GM12878 (cell line): ENCODE results near the gene HLA-DMA. TPM values are rescaled to one million over a fixed set of nuclear protein-coding genes. Genes with fewer than 3 reads are reported as not detected.
A peak's percentile ranks its signal among the peaks of the same experiment; 100 is the strongest.

Source experiments
- ATAC-seq: fragments of 200-7000 bp; cut with Tn5 transposase; 3 replicates; pipeline ENCODE4 v1.9.1; 2020; ENCODE audit warnings: mild to moderate bottlenecking, moderate library complexity
- BruUV-seq: library from RNA; stranded (reverse); fragments of 400-500 nt; replicated peaks from 2 replicates; lab custom pipeline; 2021; lab: Mats Ljungman, UMichigan
- CTCF ChIA-PET: fragments of 300-600 bp; sonication (Branson Sonifier 250); formaldehyde crosslinking; extraction: SDS; loops from one replicate; lab custom pipeline; 2021; ENCODE audit warnings: inconsistent platforms; lab: Yijun Ruan, JAX
- POLR2A ChIA-PET: fragments of 350-600 bp; formaldehyde crosslinking; extraction: SDS; loops from one replicate; lab custom pipeline; 2021; ENCODE audit warnings: inconsistent platforms; lab: Charles Lee
- RAD21 ChIA-PET: fragments of 300-600 bp; sonication (Branson Sonifier 250); formaldehyde crosslinking; loops from one replicate; lab custom pipeline; 2023; ENCODE audit warnings: antibody characterized with exemption; ENCODE audit not compliant: unreplicated experiment; lab: Charles Lee
- SMC1A ChIA-PET: fragments of 300-600 bp; sonication (Branson Sonifier 250); formaldehyde crosslinking; loops from one replicate; lab custom pipeline; 2023; ENCODE audit not compliant: unreplicated experiment, uncharacterized antibody; lab: Charles Lee
- DNase-seq: peaks from one replicate; pipeline ENCODE4 v3.0.0-alpha.2; 2011; ENCODE audit warnings: low read depth, low spot score
- FAIRE-seq: peaks from 3 replicates; lab custom pipeline; 2011; peaks lifted over from hg19 to GRCh38; lab: Jason Lieb, UNC
- H2AFZ ChIP-seq: 2 replicates; pipeline ENCODE4 v1.6.0; 2011; ENCODE audit warnings: low read depth, low read length, control low read depth; ENCODE audit not compliant: control insufficient read depth
- H3K27ac ChIP-seq: 2 replicates; pipeline ENCODE4 v1.5.1; 2011; ENCODE audit warnings: control low read depth; ENCODE audit not compliant: control insufficient read depth, insufficient read depth
- H3K27me3 ChIP-seq, 2 experiments: replicated peaks in 1 of 2; 2 replicates each; pipeline versions ENCODE4 v1.6.0 to v1.6.1; 2011; ENCODE audit warnings: low read length in 1 of 2; ENCODE audit not compliant: control insufficient read depth in 2 of 2, insufficient read depth in 2 of 2
- H3K36me3 ChIP-seq, 2 experiments: 2 replicates each; pipeline ENCODE4 v1.5.1; 2011; ENCODE audit warnings: low read length in 1 of 2; ENCODE audit not compliant: control insufficient read depth in 2 of 2, insufficient read depth in 2 of 2
- H3K4me1 ChIP-seq: 2 replicates; pipeline ENCODE4 v1.6.1; 2011; ENCODE audit warnings: mild to moderate bottlenecking, low read length, moderate library complexity, mixed read lengths; ENCODE audit not compliant: control insufficient read depth, insufficient read depth
- H3K4me2 ChIP-seq: 2 replicates; pipeline ENCODE4 v1.6.0; 2011; ENCODE audit warnings: control low read depth; ENCODE audit not compliant: control insufficient read depth, insufficient read depth
- H3K4me3 ChIP-seq: fragments of 200-600 bp; sonication (generic); 2 replicates; pipeline ENCODE4 v1.5.1; 2016
- H3K79me2 ChIP-seq: 2 replicates; pipeline ENCODE4 v1.6.0; 2011; ENCODE audit warnings: low read length; ENCODE audit not compliant: control insufficient read depth, insufficient read depth
- H3K9ac ChIP-seq: 2 replicates; pipeline ENCODE4 v1.8.0; 2011; ENCODE audit warnings: low read length, control low read depth, mixed read lengths; ENCODE audit not compliant: control insufficient read depth, insufficient read depth
- H3K9me3 ChIP-seq: replicated peaks from 3 replicates; pipeline ENCODE4 v1.5.1; 2011; ENCODE audit warnings: mild to moderate bottlenecking, low read length; ENCODE audit not compliant: control insufficient read depth, insufficient read depth
- H4K20me1 ChIP-seq: 2 replicates; pipeline ENCODE4 v1.6.0; 2011; ENCODE audit not compliant: control insufficient read depth, insufficient read depth
- EED ChIP-seq: sonication (generic); IDR thresholded peaks from 2 replicates; pipeline ENCODE4 v1.6.1; 2016; ENCODE audit warnings: antibody characterized with exemption, low read depth
- HDAC2 ChIP-seq: fragments of 200-600 bp; sonication (generic); IDR thresholded peaks from 2 replicates; pipeline ENCODE4 v1.6.1; 2017
- RBBP5 ChIP-seq: fragments of 200-600 bp; sonication (generic); conservative IDR thresholded peaks from 2 replicates; pipeline ENCODE4 v1.6.1; 2016
- RCOR1 ChIP-seq: conservative IDR thresholded peaks from 2 replicates; pipeline ENCODE4 v1.6.1; 2012; ENCODE audit warnings: low read depth, low read length, improper control_type of control experiment
- SMAD5 ChIP-seq: IDR thresholded peaks from 2 replicates; pipeline ENCODE4 v1.6.1; 2016; ENCODE audit warnings: antibody characterized with exemption, low read depth
- YY1 ChIP-seq: IDR thresholded peaks from 2 replicates; pipeline ENCODE4 v1.6.1; 2011; ENCODE audit warnings: low read depth, mild to moderate bottlenecking, low read length
- WGBS: methylation state at CpG from one replicate; pipeline ENCODE4 v1.1.6; 2016; ENCODE audit warnings: low lambda C conversion rate; ENCODE audit not compliant: insufficient replicate concordance, insufficient coverage; ENCODE audit errors: missing lambda C conversion rate; 5-methylcytosine and 5-hydroxymethylcytosine counted together
- in situ Hi-C: fragments of 300-500 bp; cut with MboI; formaldehyde crosslinking; loops from 9 replicates; pipeline ENCODE4 v1.14.3; 2018; ENCODE audit warnings: mixed read lengths
- intact Hi-C: fragments of 100-400 bp; cut with micrococcal nuclease; formaldehyde crosslinking; loops from one replicate; pipeline ENCODE4 v1.14.2; 2022; ENCODE audit not compliant: unreplicated experiment
- polyA plus RNA-seq, 11 experiments: library from polyadenylated mRNA; depleted of rRNA in 4 of 11; unstranded in 6 of 11; stranded (reverse) in 5 of 11; fragments of >200 nt; fragmentation: Nextera tagmentation in 4 of 11; fragmentation: Illumina TruSeq in 1 of 11; extraction: Ambion mirVana in 4 of 11; extraction: Trizol in 1 of 11; gene quantifications; 1 replicate in 1 of 11; 2 replicates in 10 of 11; pipeline versions ENCODE4 v1.2.1 to v1.2.3, GENCODE V29; 2011 to 2016; ENCODE audit warnings: inconsistent platforms in 2 of 11, missing spikeins in 2 of 11, low read depth in 1 of 11
- total RNA-seq, 4 experiments: library from RNA; depleted of rRNA in 3 of 4; stranded (reverse); fragments of >200 nt in 3 of 4; fragmentation: Illumina TruSeq in 1 of 4; extraction: Trizol in 1 of 4; gene quantifications; 2 replicates each; pipeline versions ENCODE4 v1.2.1 to v1.2.3, GENCODE V29; 2013 to 2021
- TF ChIP-seq, protein P1 (sequence below): fragments of 450-650 bp; IDR thresholded peaks from 2 replicates; pipeline ENCODE4 v1.6.1; 2017; ENCODE audit warnings: antibody characterized with exemption, mild to moderate bottlenecking, moderate library complexity
- TF ChIP-seq, protein P2 (sequence below): fragments of 450-650 bp; IDR thresholded peaks from 2 replicates; pipeline ENCODE4 v1.6.1; 2016; ENCODE audit warnings: mild to moderate bottlenecking
- TF ChIP-seq, protein P3 (sequence below): fragments of 150-350 bp; IDR thresholded peaks from 2 replicates; pipeline ENCODE4 v1.6.1; 2016; ENCODE audit warnings: low read depth, low read length
- TF ChIP-seq, protein P4 (sequence below): IDR thresholded peaks from 2 replicates; pipeline ENCODE4 v1.6.1; 2012; ENCODE audit warnings: low read length, inconsistent platforms

Gene HLA-DMA
- total and polyA plus RNA-seq, 10 of the 15 experiments (the other 5 are each of a cell fraction or from before 2014, with no cell fraction given): 177 to 552 (median 309) TPM

DNA sequence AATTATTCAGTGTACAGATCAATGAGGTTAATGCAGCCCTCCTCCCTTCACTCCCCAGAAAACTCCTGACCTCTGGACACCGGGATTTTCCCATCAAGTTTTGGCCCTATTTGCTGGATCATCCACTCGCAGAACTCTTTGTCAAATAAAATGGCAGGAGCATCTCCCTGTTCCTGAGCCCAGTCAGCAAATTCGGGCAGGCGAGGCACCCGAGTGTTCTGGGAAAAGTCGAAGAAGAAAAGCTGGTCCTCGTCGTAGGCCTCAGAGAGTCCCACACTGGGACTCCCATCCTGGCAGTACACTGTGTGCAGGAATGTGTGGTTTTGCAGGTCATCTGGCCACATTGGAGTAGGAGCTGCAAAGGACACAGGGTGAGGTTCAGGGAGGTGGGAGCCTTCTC lies 2.4 kb downstream of the HLA-DMA start:
- in situ Hi-C loops: loop anchor here (25.0 kb wide), 2 partner anchors 1388 to 1712 kb away; partner anchors contain the start of gene LTA
- ChIA-PET POLR2A (interaction anchor here (1.1 to 13.5 kb wide), 9 partner anchors 9 to 97 kb away, joined by 3 to 486 read pairs (median 9); partner anchors contain the start of genes BRD2, HLA-DMB, PSMB9 and TAP1), SMC1A (interaction anchor here (0.9 to 11.3 kb wide), 8 partner anchors 13 to 112 kb away, joined by 3 to 354 read pairs (median 8); partner anchors contain the start of genes BRD2, HLA-DMB and TAP2), CTCF (interaction anchor here (0.9 to 13.5 kb wide), 9 partner anchors 8 to 112 kb away, joined by 3 to 532 read pairs (median 7); partner anchors contain the start of genes BRD2, HLA-DMB and TAP2)
- peaks cover 61% of the 10 kb centered on the region for H3K79me2 ChIP-seq
- no peak overlapping the region for H2AFZ ChIP-seq
- intact Hi-C loops: no loop called here
- 78% methylated on average over 6 of the region's 8 CpGs for WGBS
- H3K4me3 ChIP-seq: peak overlapping the region; percentile 72
- FAIRE-seq: no peak
- H3K4me2 ChIP-seq: peak overlapping the region; percentile 77
- H3K27ac ChIP-seq: peak overlapping the region; percentile 28; the same call in 1 of the 2 replicates
- BruUV-seq: no TSS peak
- H3K4me1 ChIP-seq: peaks cover 54% of the 10 kb centered on the region
- no peak for ATAC-seq
- H4K20me1 ChIP-seq: no peaks in the 10 kb centered on the region
- peaks cover 0 to 4% of the 10 kb centered on the region in 2 experiments; a peak in 2 of 4 replicates for H3K36me3 ChIP-seq
- TF ChIP-seq, protein P1, sequence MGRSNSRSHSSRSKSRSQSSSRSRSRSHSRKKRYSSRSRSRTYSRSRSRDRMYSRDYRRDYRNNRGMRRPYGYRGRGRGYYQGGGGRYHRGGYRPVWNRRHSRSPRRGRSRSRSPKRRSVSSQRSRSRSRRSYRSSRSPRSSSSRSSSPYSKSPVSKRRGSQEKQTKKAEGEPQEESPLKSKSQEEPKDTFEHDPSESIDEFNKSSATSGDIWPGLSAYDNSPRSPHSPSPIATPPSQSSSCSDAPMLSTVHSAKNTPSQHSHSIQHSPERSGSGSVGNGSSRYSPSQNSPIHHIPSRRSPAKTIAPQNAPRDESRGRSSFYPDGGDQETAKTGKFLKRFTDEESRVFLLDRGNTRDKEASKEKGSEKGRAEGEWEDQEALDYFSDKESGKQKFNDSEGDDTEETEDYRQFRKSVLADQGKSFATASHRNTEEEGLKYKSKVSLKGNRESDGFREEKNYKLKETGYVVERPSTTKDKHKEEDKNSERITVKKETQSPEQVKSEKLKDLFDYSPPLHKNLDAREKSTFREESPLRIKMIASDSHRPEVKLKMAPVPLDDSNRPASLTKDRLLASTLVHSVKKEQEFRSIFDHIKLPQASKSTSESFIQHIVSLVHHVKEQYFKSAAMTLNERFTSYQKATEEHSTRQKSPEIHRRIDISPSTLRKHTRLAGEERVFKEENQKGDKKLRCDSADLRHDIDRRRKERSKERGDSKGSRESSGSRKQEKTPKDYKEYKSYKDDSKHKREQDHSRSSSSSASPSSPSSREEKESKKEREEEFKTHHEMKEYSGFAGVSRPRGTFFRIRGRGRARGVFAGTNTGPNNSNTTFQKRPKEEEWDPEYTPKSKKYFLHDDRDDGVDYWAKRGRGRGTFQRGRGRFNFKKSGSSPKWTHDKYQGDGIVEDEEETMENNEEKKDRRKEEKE: no peak
- TF ChIP-seq RCOR1 (no peak), RBBP5 (no peak), YY1 (no peak), SMAD5 (no peak), EED (no peak), HDAC2 (no peak)
- TF ChIP-seq, protein P2, sequence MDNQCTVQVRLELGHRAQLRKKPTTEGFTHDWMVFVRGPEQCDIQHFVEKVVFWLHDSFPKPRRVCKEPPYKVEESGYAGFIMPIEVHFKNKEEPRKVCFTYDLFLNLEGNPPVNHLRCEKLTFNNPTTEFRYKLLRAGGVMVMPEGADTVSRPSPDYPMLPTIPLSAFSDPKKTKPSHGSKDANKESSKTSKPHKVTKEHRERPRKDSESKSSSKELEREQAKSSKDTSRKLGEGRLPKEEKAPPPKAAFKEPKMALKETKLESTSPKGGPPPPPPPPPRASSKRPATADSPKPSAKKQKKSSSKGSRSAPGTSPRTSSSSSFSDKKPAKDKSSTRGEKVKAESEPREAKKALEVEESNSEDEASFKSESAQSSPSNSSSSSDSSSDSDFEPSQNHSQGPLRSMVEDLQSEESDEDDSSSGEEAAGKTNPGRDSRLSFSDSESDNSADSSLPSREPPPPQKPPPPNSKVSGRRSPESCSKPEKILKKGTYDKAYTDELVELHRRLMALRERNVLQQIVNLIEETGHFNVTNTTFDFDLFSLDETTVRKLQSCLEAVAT: no peak
- TF ChIP-seq, protein P3, sequence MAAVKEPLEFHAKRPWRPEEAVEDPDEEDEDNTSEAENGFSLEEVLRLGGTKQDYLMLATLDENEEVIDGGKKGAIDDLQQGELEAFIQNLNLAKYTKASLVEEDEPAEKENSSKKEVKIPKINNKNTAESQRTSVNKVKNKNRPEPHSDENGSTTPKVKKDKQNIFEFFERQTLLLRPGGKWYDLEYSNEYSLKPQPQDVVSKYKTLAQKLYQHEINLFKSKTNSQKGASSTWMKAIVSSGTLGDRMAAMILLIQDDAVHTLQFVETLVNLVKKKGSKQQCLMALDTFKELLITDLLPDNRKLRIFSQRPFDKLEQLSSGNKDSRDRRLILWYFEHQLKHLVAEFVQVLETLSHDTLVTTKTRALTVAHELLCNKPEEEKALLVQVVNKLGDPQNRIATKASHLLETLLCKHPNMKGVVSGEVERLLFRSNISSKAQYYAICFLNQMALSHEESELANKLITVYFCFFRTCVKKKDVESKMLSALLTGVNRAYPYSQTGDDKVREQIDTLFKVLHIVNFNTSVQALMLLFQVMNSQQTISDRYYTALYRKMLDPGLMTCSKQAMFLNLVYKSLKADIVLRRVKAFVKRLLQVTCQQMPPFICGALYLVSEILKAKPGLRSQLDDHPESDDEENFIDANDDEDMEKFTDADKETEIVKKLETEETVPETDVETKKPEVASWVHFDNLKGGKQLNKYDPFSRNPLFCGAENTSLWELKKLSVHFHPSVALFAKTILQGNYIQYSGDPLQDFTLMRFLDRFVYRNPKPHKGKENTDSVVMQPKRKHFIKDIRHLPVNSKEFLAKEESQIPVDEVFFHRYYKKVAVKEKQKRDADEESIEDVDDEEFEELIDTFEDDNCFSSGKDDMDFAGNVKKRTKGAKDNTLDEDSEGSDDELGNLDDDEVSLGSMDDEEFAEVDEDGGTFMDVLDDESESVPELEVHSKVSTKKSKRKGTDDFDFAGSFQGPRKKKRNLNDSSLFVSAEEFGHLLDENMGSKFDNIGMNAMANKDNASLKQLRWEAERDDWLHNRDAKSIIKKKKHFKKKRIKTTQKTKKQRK: no peak
- TF ChIP-seq, protein P4, sequence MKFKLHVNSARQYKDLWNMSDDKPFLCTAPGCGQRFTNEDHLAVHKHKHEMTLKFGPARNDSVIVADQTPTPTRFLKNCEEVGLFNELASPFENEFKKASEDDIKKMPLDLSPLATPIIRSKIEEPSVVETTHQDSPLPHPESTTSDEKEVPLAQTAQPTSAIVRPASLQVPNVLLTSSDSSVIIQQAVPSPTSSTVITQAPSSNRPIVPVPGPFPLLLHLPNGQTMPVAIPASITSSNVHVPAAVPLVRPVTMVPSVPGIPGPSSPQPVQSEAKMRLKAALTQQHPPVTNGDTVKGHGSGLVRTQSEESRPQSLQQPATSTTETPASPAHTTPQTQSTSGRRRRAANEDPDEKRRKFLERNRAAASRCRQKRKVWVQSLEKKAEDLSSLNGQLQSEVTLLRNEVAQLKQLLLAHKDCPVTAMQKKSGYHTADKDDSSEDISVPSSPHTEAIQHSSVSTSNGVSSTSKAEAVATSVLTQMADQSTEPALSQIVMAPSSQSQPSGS: no peak
- TF ChIP-seq, all 136 proteins: peak for 0
- RAD21 ChIA-PET: interaction anchor here (0.8 to 7.7 kb wide), 16 partner anchors 9 to 125 kb away, joined by 3 to 114 read pairs (median 5); partner anchors contain the start of genes HLA-DMB and HLA-DPB1
- DNase-seq: no peak
- Histone ChIP-seq H3K9me3 (no peaks in the 10 kb centered on the region; the same call in 2 of the 3 replicates), H3K9ac (peak overlapping the region; percentile 54; the same call in 1 of the 2 replicates), H3K27me3 (no peaks in the 10 kb centered on the region)
